Ishikawa (cell line): ENCODE data around the gene NOP53.

Experiments used
- CEBPB ChIP-seq: IDR thresholded peaks from 2 replicates; pipeline ENCODE4 v1.6.1; 2012
- CREB1 ChIP-seq: IDR thresholded peaks from 2 replicates; pipeline ENCODE4 v1.6.1; 2012; ENCODE audit warnings: low read depth
- EGR1 ChIP-seq: IDR thresholded peaks from 2 replicates; pipeline ENCODE4 v1.6.1; 2012
- EP300 ChIP-seq: IDR thresholded peaks from 2 replicates; pipeline ENCODE4 v1.6.1; 2012; ENCODE audit warnings: borderline replicate concordance
- FOXM1 ChIP-seq: IDR thresholded peaks from 2 replicates; pipeline ENCODE4 v1.6.1; 2012; ENCODE audit warnings: low read depth, borderline replicate concordance
- MAX ChIP-seq: IDR thresholded peaks from 2 replicates; pipeline ENCODE4 v1.6.1; 2012
- NFIC ChIP-seq: IDR thresholded peaks from 2 replicates; pipeline ENCODE4 v1.6.1; 2012
- RAD21 ChIP-seq: IDR thresholded peaks from 2 replicates; pipeline ENCODE4 v1.6.1; 2012; ENCODE audit warnings: low read depth
- REST ChIP-seq: IDR thresholded peaks from 2 replicates; pipeline ENCODE4 v1.6.1; 2012; ENCODE audit warnings: low read depth, mild to moderate bottlenecking
- TAF1 ChIP-seq: IDR thresholded peaks from 2 replicates; pipeline ENCODE4 v1.6.1; 2012; ENCODE audit warnings: low read depth, mild to moderate bottlenecking
- TCF12 ChIP-seq: IDR thresholded peaks from 2 replicates; pipeline ENCODE4 v1.6.1; 2012; ENCODE audit warnings: low read depth
- TEAD4 ChIP-seq: IDR thresholded peaks from 2 replicates; pipeline ENCODE4 v1.6.1; 2012
- USF1 ChIP-seq: IDR thresholded peaks from 2 replicates; pipeline ENCODE4 v1.6.1; 2012
- YY1 ChIP-seq: IDR thresholded peaks from 2 replicates; pipeline ENCODE4 v1.6.1; 2012; ENCODE audit warnings: low read depth
- ZBTB7A ChIP-seq: IDR thresholded peaks from 2 replicates; pipeline ENCODE4 v1.6.1; 2012; ENCODE audit warnings: low read depth

The NOP53 gene

GRCh38 chr19:47702671-47703070, 42.7 kb upstream of the NOP53 start:
- no peak for TF ChIP-seq EP300
- no peak for TF ChIP-seq REST
- TF ChIP-seq MAX, result no peak
- TF ChIP-seq FOXM1, result no peak
- TF ChIP-seq TEAD4, result no peak
- no peak for TF ChIP-seq USF1
- no peak for TF ChIP-seq TAF1
- TF ChIP-seq YY1, result no peak
- TF ChIP-seq ZBTB7A, result no peak
- no peak for TF ChIP-seq CREB1
- no peak for TF ChIP-seq CEBPB

GRCh38 chr19:47703301-47703700, 42.0 kb upstream of the NOP53 start:
- no peak for TF ChIP-seq CREB1
- TF ChIP-seq NFIC, result no peak
- no peak for TF ChIP-seq CEBPB
- TF ChIP-seq TAF1, result no peak
- no peak for TF ChIP-seq RAD21
- no peak for TF ChIP-seq USF1
- no peak for TF ChIP-seq ZBTB7A

GRCh38 chr19:47704024-47704423, 41.3 kb upstream of the NOP53 start:
- no peak for TF ChIP-seq CREB1
- TF ChIP-seq FOXM1, result no peak
- TF ChIP-seq USF1, result no peak
- no peak for TF ChIP-seq CEBPB

GRCh38 chr19:47704656-47705055, 40.7 kb upstream of the NOP53 start:
- TF ChIP-seq MAX (no peak), CEBPB (no peak), TAF1 (no peak), NFIC (no peak), EP300 (no peak), USF1 (no peak), TCF12 (no peak), RAD21 (no peak), YY1 (no peak), TEAD4 (no peak), EGR1 (no peak), ZBTB7A (no peak), REST (no peak), CREB1 (no peak), FOXM1 (no peak)

GRCh38 chr19:47707135-47707925, 38.0 kb upstream of the NOP53 start:
- TF ChIP-seq TCF12, result no peak
- TF ChIP-seq YY1, result no peak
- TF ChIP-seq REST, result no peak
- TF ChIP-seq EP300, result no peak
- no peak for TF ChIP-seq CREB1
- peak; percentile 92 for TF ChIP-seq RAD21
- TF ChIP-seq CEBPB, result no peak
